Psoas muscle (tissue), 8 donors: ENCODE measurements around the gene GRK2. TPM values are rescaled to one million over a fixed set of nuclear protein-coding genes. Genes with fewer than 3 reads are reported as not detected.

Experiments used
- ATAC-seq, 4 donors: fragments of 200-7000 bp; cut with Tn5 transposase; one replicate each; pipeline ENCODE4 v1.9.1; 2020; ENCODE audit warnings: moderate library complexity in 3 of 4, mild to moderate bottlenecking in 2 of 4
- DNase-seq, 2 donors: peaks; one replicate each; pipeline ENCODE4 v3.0.0-alpha.2; 2020
- H3K27ac ChIP-seq: fragments of 200-600 bp; one replicate; pipeline ENCODE4 v1.8.0; 2022
- H3K27me3 ChIP-seq, 3 donors: fragments of 200-600 bp in 1 of 3; one replicate each; pipeline versions ENCODE4 v1.6.1 to v1.8.0; 2013 to 2022; ENCODE audit warnings: low read length in 2 of 3, mild to moderate bottlenecking in 2 of 3, moderate library complexity in 1 of 3; ENCODE audit not compliant: insufficient read depth in 3 of 3
- H3K36me3 ChIP-seq, 2 donors: fragments of 200-600 bp in 1 of 2; one replicate each; pipeline versions ENCODE4 v1.6.1 to v1.8.0; 2013 to 2022; ENCODE audit warnings: low read depth in 1 of 2, mild to moderate bottlenecking in 1 of 2, moderate library complexity in 1 of 2; ENCODE audit not compliant: insufficient read depth in 1 of 2
- H3K4me1 ChIP-seq: fragments of 200-600 bp; one replicate; pipeline ENCODE4 v1.8.0; 2022
- H3K4me3 ChIP-seq: fragments of 200-600 bp; one replicate; pipeline ENCODE4 v1.8.0; 2022; ENCODE audit warnings: mild to moderate bottlenecking
- H3K9me3 ChIP-seq: fragments of 200-600 bp; one replicate; pipeline ENCODE4 v1.8.0; 2022
- WGBS, 3 donors: extraction: QIAGEN DNeasy Blood & Tissue Kit; methylation state at CpG; one replicate each; pipeline versions ENCODE4 v1.1.6 to v1.1.7; 2013; 5-methylcytosine and 5-hydroxymethylcytosine counted together
- intact Hi-C, 2 donors: fragments of 100-400 bp; cut with DNase I; formaldehyde crosslinking; loops; one replicate each; pipeline versions ENCODE4 v1.11.0 to v1.14.2; 2022
- polyA plus RNA-seq, 3 donors: library from polyadenylated mRNA; stranded (reverse); fragments of 200-250 nt; gene quantifications; one replicate each; pipeline ENCODE4 v1.2.3, GENCODE V29; 2013
- total RNA-seq, 4 donors: library from RNA; stranded (reverse); fragmentation: NEBNext Ultra II Directional in 2 of 4; extraction: Animal tissue kit (Norgen Biotek cat#: 25700) in 2 of 4; gene quantifications; one replicate each; pipeline versions ENCODE4 v1.2.1 to v1.2.4, GENCODE V29; 2021 to 2023
- TF ChIP-seq, protein P1 (sequence below): fragments of 200-600 bp; IDR thresholded peaks from one replicate; pipeline ENCODE4 v1.8.0; 2022; ENCODE audit warnings: antibody characterized with exemption
- donor health status: healthy with polysubstance abuse.
- donor health status: DM: no; HTN: no; CAD: no; lungs with moderate emphysema.
- donor health status: Bipolar disorder and iron deficiency.
- donor health status: healthy.
- donor health status: DM: yes; HTN: yes; CAD: no.
- donor health status: DM: no; HTN: no; CAD: no.
- donor health status: DM: no; HTN: no; CAD: no.
- donor health status: DM: yes; HTN: yes; CAD: no.

Gene GRK2
- total and polyA plus RNA-seq, 7 donors: 37.3 to 56.8 (median 46.2) TPM

DNA sequence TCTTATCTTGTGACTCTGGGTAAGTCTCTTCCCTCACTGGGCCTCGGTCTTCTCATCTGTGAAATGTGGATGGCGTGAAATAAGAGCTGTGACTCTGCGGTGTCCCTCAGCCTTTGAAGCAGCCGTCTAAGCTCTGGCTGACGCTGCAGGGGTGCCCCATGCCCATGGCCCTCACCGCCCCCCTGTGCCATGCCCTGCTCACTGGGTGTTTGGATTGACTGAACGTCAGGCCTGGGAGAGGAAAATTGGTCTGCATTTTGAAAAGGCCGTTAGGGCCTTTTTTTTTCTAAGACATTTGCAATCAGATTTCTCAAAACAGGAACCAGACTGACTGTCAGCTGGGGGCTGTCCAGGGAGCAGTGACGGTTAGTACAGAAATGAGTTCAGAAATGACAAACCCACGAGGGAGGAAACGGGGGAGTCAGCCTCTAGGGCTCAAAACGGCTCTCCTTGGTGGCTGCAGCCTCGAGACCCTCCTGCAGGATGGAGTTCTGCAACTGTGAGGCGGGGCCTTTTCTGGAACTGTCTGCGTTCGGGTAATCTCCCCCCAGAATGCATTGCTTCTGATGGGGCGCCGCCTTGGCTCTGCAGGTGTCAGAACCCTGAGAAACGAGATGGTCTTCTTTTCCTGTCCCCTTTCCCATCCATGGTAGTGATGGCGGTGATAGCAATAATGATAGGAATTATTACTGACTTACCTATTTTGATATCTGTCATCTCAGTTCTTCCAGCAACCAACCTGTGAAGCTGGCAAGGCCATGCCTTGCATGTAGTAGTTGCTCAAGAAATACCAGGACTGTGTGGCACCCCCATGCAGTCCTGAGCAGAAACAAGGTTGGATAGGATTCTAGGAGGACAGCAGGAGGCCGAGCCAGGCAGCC is 2.0 kb downstream of the GRK2 start:
- intact Hi-C loops: loop anchor here in 1 of 2 donors (5.0 to 10.0 kb wide), 2 partner anchors 34 to 116 kb away; partner anchors contain the start of gene SSH3
- Histone ChIP-seq H3K9me3 (no peaks in the 10 kb centered on the region), H3K36me3 (peaks cover 0 to 14% of the 10 kb centered on the region in 2 donors), H3K4me3 (peak overlapping the region; percentile 91), H3K4me1 (peaks cover 60% of the 10 kb centered on the region), H3K27ac (peak overlapping the region; percentile 69), H3K27me3 (no peaks in the 10 kb centered on the region)
- WGBS, 3 donors: 64 to 70% (median 66%) methylated on average over 21 of the region's 21 CpGs
- DNase-seq (peak in 1 of 2 donors; percentile 57), ATAC-seq (no peak)
- TF ChIP-seq, protein P1, sequence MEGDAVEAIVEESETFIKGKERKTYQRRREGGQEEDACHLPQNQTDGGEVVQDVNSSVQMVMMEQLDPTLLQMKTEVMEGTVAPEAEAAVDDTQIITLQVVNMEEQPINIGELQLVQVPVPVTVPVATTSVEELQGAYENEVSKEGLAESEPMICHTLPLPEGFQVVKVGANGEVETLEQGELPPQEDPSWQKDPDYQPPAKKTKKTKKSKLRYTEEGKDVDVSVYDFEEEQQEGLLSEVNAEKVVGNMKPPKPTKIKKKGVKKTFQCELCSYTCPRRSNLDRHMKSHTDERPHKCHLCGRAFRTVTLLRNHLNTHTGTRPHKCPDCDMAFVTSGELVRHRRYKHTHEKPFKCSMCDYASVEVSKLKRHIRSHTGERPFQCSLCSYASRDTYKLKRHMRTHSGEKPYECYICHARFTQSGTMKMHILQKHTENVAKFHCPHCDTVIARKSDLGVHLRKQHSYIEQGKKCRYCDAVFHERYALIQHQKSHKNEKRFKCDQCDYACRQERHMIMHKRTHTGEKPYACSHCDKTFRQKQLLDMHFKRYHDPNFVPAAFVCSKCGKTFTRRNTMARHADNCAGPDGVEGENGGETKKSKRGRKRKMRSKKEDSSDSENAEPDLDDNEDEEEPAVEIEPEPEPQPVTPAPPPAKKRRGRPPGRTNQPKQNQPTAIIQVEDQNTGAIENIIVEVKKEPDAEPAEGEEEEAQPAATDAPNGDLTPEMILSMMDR: no peak

DNA sequence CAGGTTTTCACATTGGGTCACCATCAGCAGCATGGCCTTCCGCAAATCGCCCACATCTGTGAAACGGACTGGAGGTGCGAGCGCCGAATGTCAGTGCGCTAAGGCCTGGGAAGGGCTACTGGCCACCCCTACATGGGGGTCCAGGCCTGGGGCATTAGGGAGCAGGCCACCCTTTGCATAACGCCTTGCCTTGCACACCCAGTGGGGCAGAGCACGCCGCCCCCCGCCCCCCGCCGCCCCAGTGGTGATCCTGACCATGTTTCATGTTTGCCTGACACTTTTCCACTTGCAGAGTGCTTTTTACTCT is 2.6 kb downstream of the GRK2 start:
- ATAC-seq (no peak), DNase-seq (peak in 1 of 2 donors; percentile 41)
- Histone ChIP-seq H3K4me3 (peak overlapping the region; percentile 91), H3K4me1 (peaks cover 66% of the 10 kb centered on the region), H3K27ac (no peak overlapping the region), H3K27me3 (no peaks in the 10 kb centered on the region), H3K36me3 (peaks cover 0 to 14% of the 10 kb centered on the region in 2 donors), H3K9me3 (no peaks in the 10 kb centered on the region)
- TF ChIP-seq, protein P1: no peak
- intact Hi-C loops: loop anchor here in 1 of 2 donors (5.0 to 10.0 kb wide), 2 partner anchors 33 to 116 kb away; partner anchors contain the start of gene SSH3
- 84 to 91% (median 89%) methylated on average over 11 to 13 of the region's 13 CpGs for WGBS, 3 donors

DNA sequence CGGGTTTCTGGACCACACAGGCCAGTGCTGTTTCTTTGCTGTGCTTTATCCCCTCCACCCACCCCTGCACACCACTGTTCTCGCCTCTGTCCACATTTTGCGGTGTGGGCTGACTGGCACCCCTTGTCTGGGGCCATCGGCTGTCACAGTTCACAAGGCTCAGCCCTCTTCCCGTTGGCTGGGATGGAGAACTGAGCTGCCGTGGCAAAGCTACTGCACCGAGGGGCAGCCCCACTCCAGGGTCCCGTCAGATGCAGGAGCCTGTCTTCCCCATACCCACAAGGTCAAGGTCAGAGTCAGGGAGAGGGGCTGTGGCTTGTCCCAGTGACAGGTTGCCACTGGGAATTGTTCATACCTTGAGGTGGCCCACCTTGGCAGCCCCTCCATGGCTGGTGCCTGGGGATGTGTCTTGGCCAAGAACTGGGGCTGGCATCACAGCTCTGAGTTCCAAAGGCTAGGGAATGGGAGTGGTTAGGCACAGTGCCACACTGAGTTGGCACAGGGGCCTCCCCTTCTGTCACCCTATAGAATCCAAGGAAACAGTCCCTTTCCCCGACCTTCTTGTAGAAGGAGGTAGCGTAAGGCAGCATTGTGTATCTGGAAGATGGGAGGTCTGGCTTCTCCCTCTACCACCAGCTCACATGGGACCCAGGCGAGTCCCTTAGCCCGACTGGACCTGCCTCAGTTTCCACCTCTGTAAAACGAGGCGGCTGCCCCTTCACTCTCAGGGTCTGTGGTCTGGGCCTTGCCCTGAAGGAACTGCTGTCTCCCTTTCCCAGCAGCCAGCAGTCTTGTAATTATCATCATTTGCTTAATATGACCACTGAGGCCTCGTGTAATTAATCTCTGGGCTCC is 3.4 kb downstream of the GRK2 start:
- WGBS, 3 donors: 38 to 48% (median 39%) methylated on average over 15 of the region's 15 CpGs
- Histone ChIP-seq H3K36me3 (peaks cover 0 to 14% of the 10 kb centered on the region in 2 donors), H3K9me3 (no peaks in the 10 kb centered on the region), H3K27me3 (no peaks in the 10 kb centered on the region), H3K27ac (peak overlapping the region; percentile 51), H3K4me3 (peak overlapping the region; percentile 91), H3K4me1 (peaks cover 73% of the 10 kb centered on the region)
- intact Hi-C loops: loop anchor here in 1 of 2 donors (5.0 to 10.0 kb wide), 2 partner anchors 33 to 115 kb away; partner anchors contain the start of gene SSH3
- TF ChIP-seq, protein P1: no peak
- ATAC-seq (no peak), DNase-seq (peak in 1 of 2 donors; percentile 65)

DNA sequence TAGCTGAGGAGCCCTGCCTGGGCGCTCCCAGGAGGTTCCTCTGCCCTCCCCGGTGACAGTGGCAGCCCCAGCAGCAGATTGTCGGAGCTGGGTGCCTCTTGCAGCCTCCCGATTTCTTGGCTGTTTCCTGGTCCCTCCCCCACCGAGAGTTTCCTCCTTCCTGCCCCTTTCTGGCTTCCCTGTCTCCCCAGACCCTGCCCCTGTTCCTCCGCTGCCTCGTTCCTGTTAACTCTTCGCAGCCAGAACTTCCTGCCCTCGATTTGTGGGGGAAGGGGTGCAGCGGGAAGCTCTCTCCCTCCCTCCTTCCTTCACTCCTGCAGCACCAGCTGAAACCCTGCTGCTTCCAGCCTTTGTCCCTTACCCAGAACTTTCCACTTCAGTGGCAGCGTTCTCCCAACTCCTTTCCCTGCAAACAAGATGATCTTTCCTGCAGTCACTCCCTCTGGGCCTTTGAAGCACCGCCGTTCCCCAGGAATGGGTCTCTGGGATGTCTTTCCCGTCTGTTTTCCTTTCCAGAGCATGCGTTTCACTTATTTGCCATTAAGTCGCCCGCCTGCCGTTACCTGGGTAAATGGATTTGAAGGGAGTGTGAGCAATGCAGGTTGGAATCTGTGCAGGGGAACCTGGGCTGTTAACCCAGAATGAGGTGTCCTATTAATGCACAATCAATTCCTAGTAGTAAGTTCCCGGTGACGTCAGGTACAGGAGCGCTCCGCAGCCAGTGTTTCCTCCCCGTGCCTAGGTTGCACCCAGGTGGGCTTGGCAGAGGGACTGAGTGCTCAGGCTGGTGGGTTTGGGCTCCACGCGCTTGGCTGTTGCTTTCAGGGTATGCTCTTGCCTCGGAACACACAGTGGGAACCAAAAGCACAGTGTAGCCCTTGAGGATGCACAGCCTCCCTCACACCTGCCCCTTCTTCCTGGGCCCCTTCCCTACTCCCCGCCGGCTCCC is 4.3 kb downstream of the GRK2 start:
- ATAC-seq (no peak), DNase-seq (peak; percentile 55 to 73)
- Histone ChIP-seq H3K27me3 (no peaks in the 10 kb centered on the region), H3K9me3 (no peaks in the 10 kb centered on the region), H3K36me3 (peaks cover 0 to 14% of the 10 kb centered on the region in 2 donors), H3K4me1 (peaks cover 82% of the 10 kb centered on the region), H3K4me3 (peak overlapping the region; percentile 49), H3K27ac (peak overlapping the region; percentile 51)
- TF ChIP-seq, protein P1: no peak
- 48 to 58% (median 51%) methylated on average over 28 of the region's 28 CpGs for WGBS, 3 donors
- intact Hi-C loops: no loop called here
